SU-DHL-6 (cell line): Measurements from ENCODE around the gene OSBPL7.

ENCODE experiments used
- H2AFZ ChIP-seq: fragments of 200-600 bp; sonication (generic); 2 replicates; pipeline ENCODE4 v1.6.1; 2014; ENCODE audit warnings: low read depth, mild to moderate bottlenecking, moderate library complexity, mixed read lengths, antibody characterized with exemption, low read length; ENCODE audit not compliant: severe bottlenecking
- H3F3A ChIP-seq: fragments of 200-600 bp; shearing (Covaris generic); 2 replicates; pipeline ENCODE4 v1.6.0; 2016; ENCODE audit warnings: antibody characterized with exemption, mild to moderate bottlenecking; ENCODE audit not compliant: insufficient read depth
- H3K27ac ChIP-seq: fragments of 200-600 bp; sonication (generic); 2 replicates; pipeline ENCODE4 v1.5.1; 2016; ENCODE audit warnings: low read depth, mild to moderate bottlenecking, low read length, moderate library complexity, mixed read lengths
- H3K27me3 ChIP-seq: fragments of 200-600 bp; sonication (generic), shearing (Covaris generic); 2 replicates; pipeline ENCODE4 v1.6.0; 2014; ENCODE audit warnings: mild to moderate bottlenecking, low read length
- H3K36me3 ChIP-seq: fragments of 200-600 bp; sonication (generic); 2 replicates; pipeline ENCODE4 v1.6.1; 2014; ENCODE audit warnings: mild to moderate bottlenecking, low read length, mixed read lengths
- H3K4me2 ChIP-seq: fragments of 300-600, 200-600 bp; shearing (Covaris generic), sonication (generic); 2 replicates; pipeline ENCODE4 v1.6.0; 2014; ENCODE audit warnings: low read length, low read depth, mild to moderate bottlenecking; ENCODE audit not compliant: poor library complexity, severe bottlenecking
- H3K4me3 ChIP-seq: fragments of 200-600 bp; sonication (generic); 2 replicates; pipeline ENCODE4 v1.5.1; 2014; ENCODE audit warnings: antibody characterized with exemption, low read length, mild to moderate bottlenecking, mixed read lengths; ENCODE audit not compliant: insufficient read depth, poor library complexity, severe bottlenecking
- H3K79me2 ChIP-seq: fragments of 200-600 bp; sonication (generic); 2 replicates; pipeline ENCODE4 v1.6.1; 2014; ENCODE audit warnings: mild to moderate bottlenecking, low read length, moderate library complexity; ENCODE audit not compliant: insufficient read depth
- H3K9ac ChIP-seq: fragments of 200-600 bp; sonication (generic); 2 replicates; pipeline ENCODE4 v1.7.0; 2014; ENCODE audit warnings: mild to moderate bottlenecking, low read length
- H3K9me2 ChIP-seq: fragments of 200-600 bp; sonication (generic); replicated peaks from 2 replicates; pipeline ENCODE4 v1.6.1; 2014; ENCODE audit warnings: low read length; ENCODE audit not compliant: insufficient read depth
- H3K9me3 ChIP-seq: fragments of 200-600 bp; sonication (generic); 2 replicates; pipeline ENCODE4 v1.6.1; 2014; ENCODE audit warnings: low read length, mixed read lengths; ENCODE audit not compliant: insufficient read depth
- H4K20me1 ChIP-seq: fragments of 200-600 bp; sonication (generic); 2 replicates; pipeline ENCODE4 v1.6.1; 2014; ENCODE audit warnings: low read depth, mild to moderate bottlenecking, antibody characterized with exemption, low read length, moderate library complexity, mixed read lengths
- CTCF ChIP-seq: fragments of 200-600 bp; sonication (generic); IDR thresholded peaks from one replicate; pipeline ENCODE4 v1.5.1; 2017; ENCODE audit warnings: antibody characterized with exemption, mild to moderate bottlenecking, low read length, moderate library complexity; ENCODE audit not compliant: insufficient read depth, poor library complexity, severe bottlenecking
- EZH2phosphoT487 ChIP-seq: fragments of 200-600 bp; sonication (generic), shearing (Covaris generic); conservative IDR thresholded peaks from 2 replicates; pipeline ENCODE4 v1.6.1; 2018; ENCODE audit warnings: mild to moderate bottlenecking, antibody characterized with exemption, low read length, moderate library complexity, mixed read lengths

Gene OSBPL7

GRCh38 chr17:47781397-47781796 lies 40.2 kb downstream of the OSBPL7 start:
- Histone ChIP-seq H3K9me3 (no peaks in the 10 kb centered on the region), H3K9me2 (no peaks in the 10 kb centered on the region), H2AFZ (no peak overlapping the region), H3F3A (no peaks in the 10 kb centered on the region), H3K4me3 (no peak overlapping the region), H3K27ac (no peak overlapping the region), H4K20me1 (no peaks in the 10 kb centered on the region), H3K4me2 (no peak overlapping the region), H3K9ac (no peak overlapping the region), H3K36me3 (no peaks in the 10 kb centered on the region), H3K27me3 (no peaks in the 10 kb centered on the region), H3K79me2 (no peaks in the 10 kb centered on the region)
- TF ChIP-seq CTCF (no peak), EZH2phosphoT487 (no peak)

- Histone ChIP-seq H3K4me3 (no peak overlapping the region), H3F3A (no peaks in the 10 kb centered on the region), H3K9ac (no peak overlapping the region), H3K27ac (no peak overlapping the region), H3K79me2 (no peaks in the 10 kb centered on the region), H4K20me1 (no peaks in the 10 kb centered on the region), H2AFZ (no peak overlapping the region), H3K36me3 (no peaks in the 10 kb centered on the region), H3K9me2 (no peaks in the 10 kb centered on the region), H3K9me3 (no peaks in the 10 kb centered on the region), H3K4me2 (no peak overlapping the region), H3K27me3 (no peaks in the 10 kb centered on the region)
- no peak for TF ChIP-seq CTCF
- TF ChIP-seq EZH2phosphoT487 = no peak
Observed at GRCh38 chr17:47778184-47778635, 43.4 kb downstream of the OSBPL7 start.

GRCh38 chr17:47776330-47777197 lies 45.0 kb downstream of the OSBPL7 start:
- H3K79me2 ChIP-seq = no peaks in the 10 kb centered on the region
- H3K27me3 ChIP-seq = no peaks in the 10 kb centered on the region
- peak; percentile 55 for TF ChIP-seq CTCF
- TF ChIP-seq EZH2phosphoT487 = no peak
- H3K4me3 ChIP-seq = no peak overlapping the region
- no peaks in the 10 kb centered on the region for H3K36me3 ChIP-seq
- no peak overlapping the region for H3K4me2 ChIP-seq
- H3F3A ChIP-seq = no peaks in the 10 kb centered on the region
- no peak overlapping the region for H3K27ac ChIP-seq
- H3K9ac ChIP-seq = no peak overlapping the region
- H2AFZ ChIP-seq = no peak overlapping the region
- 0 out of 2 replicates have a peak, but pooled peaks cover under 1% of the 10 kb centered on the region for H3K9me3 ChIP-seq
- no peaks in the 10 kb centered on the region for H3K9me2 ChIP-seq
- H4K20me1 ChIP-seq = no peaks in the 10 kb centered on the region
